ENCODE measurements around the gene CAMK2D. TPM values are rescaled to one million over a fixed set of nuclear protein-coding genes. Genes with fewer than 3 reads are reported as not detected.

CAMK2D gene
- total and polyA plus RNA-seq, 4 donors, result 10.1 to 31.0 (median 25.6) TPM

GRCh38 chr4:113694008-113694407 is 67.5 kb downstream of the CAMK2D start:
- H3K27ac ChIP-seq (ENCODE audit: low read depth in 1 of 2, low read length in 2 of 2), result no peak overlapping the region
- no peaks in the 10 kb centered on the region for H3K27me3 ChIP-seq (ENCODE audit: control insufficient read depth in 4 of 4, insufficient read depth in 4 of 4, low read length in 3 of 4)
- no peaks in the 10 kb centered on the region for H3K36me3 ChIP-seq (ENCODE audit: control insufficient read depth in 4 of 4, insufficient read depth in 3 of 4, low read depth in 1 of 4, low read length in 3 of 4)
- no peaks in the 10 kb centered on the region for H3K9me3 ChIP-seq (ENCODE audit: control insufficient read depth in 4 of 4, low read length in 3 of 4)
- no peak overlapping the region for H3K4me3 ChIP-seq (ENCODE audit: low read depth in 1 of 3, low read length in 3 of 3)
- H3K4me1 ChIP-seq (ENCODE audit: control insufficient read depth in 4 of 4, insufficient read depth in 4 of 4, low read length in 3 of 4), result peaks cover 3 to 9% (median 4%) of the 10 kb centered on the region in 4 donors
- H3K9ac ChIP-seq (ENCODE audit: low read depth in 1 of 2, low read length in 2 of 2), result no peak overlapping the region
- DNase-seq (ENCODE audit: low spot score), result no peak
- WGBS, result 95% methylated on average over 2 of the region's 2 CpGs
- TF ChIP-seq, protein P1, sequence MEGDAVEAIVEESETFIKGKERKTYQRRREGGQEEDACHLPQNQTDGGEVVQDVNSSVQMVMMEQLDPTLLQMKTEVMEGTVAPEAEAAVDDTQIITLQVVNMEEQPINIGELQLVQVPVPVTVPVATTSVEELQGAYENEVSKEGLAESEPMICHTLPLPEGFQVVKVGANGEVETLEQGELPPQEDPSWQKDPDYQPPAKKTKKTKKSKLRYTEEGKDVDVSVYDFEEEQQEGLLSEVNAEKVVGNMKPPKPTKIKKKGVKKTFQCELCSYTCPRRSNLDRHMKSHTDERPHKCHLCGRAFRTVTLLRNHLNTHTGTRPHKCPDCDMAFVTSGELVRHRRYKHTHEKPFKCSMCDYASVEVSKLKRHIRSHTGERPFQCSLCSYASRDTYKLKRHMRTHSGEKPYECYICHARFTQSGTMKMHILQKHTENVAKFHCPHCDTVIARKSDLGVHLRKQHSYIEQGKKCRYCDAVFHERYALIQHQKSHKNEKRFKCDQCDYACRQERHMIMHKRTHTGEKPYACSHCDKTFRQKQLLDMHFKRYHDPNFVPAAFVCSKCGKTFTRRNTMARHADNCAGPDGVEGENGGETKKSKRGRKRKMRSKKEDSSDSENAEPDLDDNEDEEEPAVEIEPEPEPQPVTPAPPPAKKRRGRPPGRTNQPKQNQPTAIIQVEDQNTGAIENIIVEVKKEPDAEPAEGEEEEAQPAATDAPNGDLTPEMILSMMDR (IDR thresholded peaks at IDR 0.05; ENCODE audit: low read depth, low read length, missing input control), result no peak
- no peak for TF ChIP-seq FOXA2 (IDR thresholded peaks at IDR 0.05)
- TF ChIP-seq JUND (IDR thresholded peaks at IDR 0.05), result no peak
- no peak for TF ChIP-seq EGR1 (IDR thresholded peaks at IDR 0.05; ENCODE audit: low read depth in 2 of 2)
- TF ChIP-seq HNF4A (conservative IDR thresholded peaks at IDR 0.05), result no peak
- no peak for TF ChIP-seq YY1 (IDR thresholded peaks at IDR 0.05)

- no peak overlapping the region for H3K4me3 ChIP-seq (ENCODE audit: low read depth in 1 of 3, low read length in 3 of 3)
- no peak overlapping the region for H3K9ac ChIP-seq (ENCODE audit: low read depth in 1 of 2, low read length in 2 of 2)
- 72% methylated on average over 3 of the region's 3 CpGs for WGBS
- no peak for DNase-seq (ENCODE audit: low spot score)
- no peaks in the 10 kb centered on the region for H3K9me3 ChIP-seq (ENCODE audit: control insufficient read depth in 4 of 4, low read length in 3 of 4)
- H3K27ac ChIP-seq (ENCODE audit: low read depth in 1 of 2, low read length in 2 of 2), result no peak overlapping the region
- no peaks in the 10 kb centered on the region for H3K27me3 ChIP-seq (ENCODE audit: control insufficient read depth in 4 of 4, insufficient read depth in 4 of 4, low read length in 3 of 4)
- H3K36me3 ChIP-seq (ENCODE audit: control insufficient read depth in 4 of 4, insufficient read depth in 3 of 4, low read depth in 1 of 4, low read length in 3 of 4), result no peaks in the 10 kb centered on the region
- H3K4me1 ChIP-seq (ENCODE audit: control insufficient read depth in 4 of 4, insufficient read depth in 4 of 4, low read length in 3 of 4), result peaks cover 3 to 9% (median 4%) of the 10 kb centered on the region in 4 donors
- TF ChIP-seq YY1 (IDR thresholded peaks at IDR 0.05) (no peak), TAF1 (conservative IDR thresholded peaks at IDR 0.05) (no peak), HNF4G (IDR thresholded peaks at IDR 0.05) (no peak), EGR1 (IDR thresholded peaks at IDR 0.05; ENCODE audit: low read depth in 2 of 2) (no peak), ZBTB33 (IDR thresholded peaks at IDR 0.05) (no peak), NR2F2 (IDR thresholded peaks at IDR 0.05) (no peak)
Observed at GRCh38 chr4:113692809-113693411, 68.6 kb downstream of the CAMK2D start.

GRCh38 chr4:113691676-113692075 is 69.9 kb downstream of the CAMK2D start:
- Histone ChIP-seq H3K36me3 (ENCODE audit: control insufficient read depth in 4 of 4, insufficient read depth in 3 of 4, low read depth in 1 of 4, low read length in 3 of 4) (no peaks in the 10 kb centered on the region), H3K9me3 (ENCODE audit: control insufficient read depth in 4 of 4, low read length in 3 of 4) (no peaks in the 10 kb centered on the region), H3K9ac (ENCODE audit: low read depth in 1 of 2, low read length in 2 of 2) (no peak overlapping the region), H3K27me3 (ENCODE audit: control insufficient read depth in 4 of 4, insufficient read depth in 4 of 4, low read length in 3 of 4) (no peaks in the 10 kb centered on the region), H3K4me3 (ENCODE audit: low read depth in 1 of 3, low read length in 3 of 3) (no peak overlapping the region), H3K4me1 (ENCODE audit: control insufficient read depth in 4 of 4, insufficient read depth in 4 of 4, low read length in 3 of 4) (peaks cover 5 to 18% (median 5%) of the 10 kb centered on the region in 4 donors), H3K27ac (ENCODE audit: low read depth in 1 of 2, low read length in 2 of 2) (no peak overlapping the region)
- over 99% methylated on average over 2 of the region's 2 CpGs for WGBS
- no peak for DNase-seq (ENCODE audit: low spot score)
- no peak for TF ChIP-seq HNF4A (conservative IDR thresholded peaks at IDR 0.05)
- TF ChIP-seq HNF4G (IDR thresholded peaks at IDR 0.05), result no peak
- TF ChIP-seq MAX (IDR thresholded peaks at IDR 0.05), result no peak
- no peak for TF ChIP-seq GABPA (IDR thresholded peaks at IDR 0.05 in 1 of 2, conservative IDR thresholded peaks at IDR 0.05 in 1 of 2)
- no peak for TF ChIP-seq ZBTB33 (IDR thresholded peaks at IDR 0.05)
- TF ChIP-seq, protein P2, sequence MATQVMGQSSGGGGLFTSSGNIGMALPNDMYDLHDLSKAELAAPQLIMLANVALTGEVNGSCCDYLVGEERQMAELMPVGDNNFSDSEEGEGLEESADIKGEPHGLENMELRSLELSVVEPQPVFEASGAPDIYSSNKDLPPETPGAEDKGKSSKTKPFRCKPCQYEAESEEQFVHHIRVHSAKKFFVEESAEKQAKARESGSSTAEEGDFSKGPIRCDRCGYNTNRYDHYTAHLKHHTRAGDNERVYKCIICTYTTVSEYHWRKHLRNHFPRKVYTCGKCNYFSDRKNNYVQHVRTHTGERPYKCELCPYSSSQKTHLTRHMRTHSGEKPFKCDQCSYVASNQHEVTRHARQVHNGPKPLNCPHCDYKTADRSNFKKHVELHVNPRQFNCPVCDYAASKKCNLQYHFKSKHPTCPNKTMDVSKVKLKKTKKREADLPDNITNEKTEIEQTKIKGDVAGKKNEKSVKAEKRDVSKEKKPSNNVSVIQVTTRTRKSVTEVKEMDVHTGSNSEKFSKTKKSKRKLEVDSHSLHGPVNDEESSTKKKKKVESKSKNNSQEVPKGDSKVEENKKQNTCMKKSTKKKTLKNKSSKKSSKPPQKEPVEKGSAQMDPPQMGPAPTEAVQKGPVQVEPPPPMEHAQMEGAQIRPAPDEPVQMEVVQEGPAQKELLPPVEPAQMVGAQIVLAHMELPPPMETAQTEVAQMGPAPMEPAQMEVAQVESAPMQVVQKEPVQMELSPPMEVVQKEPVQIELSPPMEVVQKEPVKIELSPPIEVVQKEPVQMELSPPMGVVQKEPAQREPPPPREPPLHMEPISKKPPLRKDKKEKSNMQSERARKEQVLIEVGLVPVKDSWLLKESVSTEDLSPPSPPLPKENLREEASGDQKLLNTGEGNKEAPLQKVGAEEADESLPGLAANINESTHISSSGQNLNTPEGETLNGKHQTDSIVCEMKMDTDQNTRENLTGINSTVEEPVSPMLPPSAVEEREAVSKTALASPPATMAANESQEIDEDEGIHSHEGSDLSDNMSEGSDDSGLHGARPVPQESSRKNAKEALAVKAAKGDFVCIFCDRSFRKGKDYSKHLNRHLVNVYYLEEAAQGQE (IDR thresholded peaks at IDR 0.05), result no peak
- TF ChIP-seq, protein P1 (IDR thresholded peaks at IDR 0.05; ENCODE audit: low read depth, low read length, missing input control), result no peak
- TF ChIP-seq TAF1 (conservative IDR thresholded peaks at IDR 0.05), result no peak
- TF ChIP-seq FOXA1 (IDR thresholded peaks at IDR 0.05), result no peak
- TF ChIP-seq NR2F2 (IDR thresholded peaks at IDR 0.05), result no peak
